Measurements from ENCODE around the gene GFPT2. TPM values are rescaled to one million over a fixed set of nuclear protein-coding genes. Genes with fewer than 3 reads are reported as not detected.

Gene GFPT2
- total RNA-seq, 1 donor from 2014 or later, result 0.53 TPM

DNA sequence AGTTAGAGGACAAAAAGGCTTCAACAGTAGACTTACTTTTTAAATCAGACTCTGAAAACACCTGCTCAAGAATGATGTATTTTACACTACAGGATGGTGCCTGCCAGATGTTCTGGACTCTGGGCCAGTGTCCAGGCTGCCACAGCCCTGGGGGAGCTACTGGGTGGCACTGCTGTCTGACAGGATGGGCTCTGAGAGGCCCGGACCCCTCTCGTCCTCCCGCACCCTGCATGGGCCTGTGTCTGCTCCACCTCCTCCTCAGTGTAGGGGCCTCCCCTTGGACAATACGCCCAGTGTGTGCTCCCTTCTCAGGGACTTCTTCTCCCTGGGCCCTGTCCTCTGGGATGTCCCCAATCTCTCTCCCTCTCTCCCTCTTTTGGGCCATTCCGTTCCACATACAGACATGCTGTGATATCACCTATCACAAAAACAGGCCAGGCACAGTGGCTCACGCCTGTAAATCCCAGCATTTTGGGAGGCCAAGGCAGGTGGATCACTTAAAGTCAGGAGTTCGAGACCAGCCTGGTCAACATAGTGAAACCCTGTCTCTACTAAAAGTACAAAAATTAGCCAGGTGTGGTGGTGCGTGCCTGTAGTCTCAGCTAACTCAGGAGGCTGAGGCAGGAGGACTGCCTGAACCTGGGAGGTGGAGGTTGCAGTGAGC lies 23.4 kb downstream of the GFPT2 start:
- Histone ChIP-seq H3K4me3 (ENCODE audit: low read depth, low read length) (no peak overlapping the region), H3K36me3 (ENCODE audit: control insufficient read depth, insufficient read depth, low read length) (no peaks in the 10 kb centered on the region), H3K27me3 (ENCODE audit: control insufficient read depth, insufficient read depth, low read length) (no peaks in the 10 kb centered on the region)
- TF ChIP-seq, protein P1, sequence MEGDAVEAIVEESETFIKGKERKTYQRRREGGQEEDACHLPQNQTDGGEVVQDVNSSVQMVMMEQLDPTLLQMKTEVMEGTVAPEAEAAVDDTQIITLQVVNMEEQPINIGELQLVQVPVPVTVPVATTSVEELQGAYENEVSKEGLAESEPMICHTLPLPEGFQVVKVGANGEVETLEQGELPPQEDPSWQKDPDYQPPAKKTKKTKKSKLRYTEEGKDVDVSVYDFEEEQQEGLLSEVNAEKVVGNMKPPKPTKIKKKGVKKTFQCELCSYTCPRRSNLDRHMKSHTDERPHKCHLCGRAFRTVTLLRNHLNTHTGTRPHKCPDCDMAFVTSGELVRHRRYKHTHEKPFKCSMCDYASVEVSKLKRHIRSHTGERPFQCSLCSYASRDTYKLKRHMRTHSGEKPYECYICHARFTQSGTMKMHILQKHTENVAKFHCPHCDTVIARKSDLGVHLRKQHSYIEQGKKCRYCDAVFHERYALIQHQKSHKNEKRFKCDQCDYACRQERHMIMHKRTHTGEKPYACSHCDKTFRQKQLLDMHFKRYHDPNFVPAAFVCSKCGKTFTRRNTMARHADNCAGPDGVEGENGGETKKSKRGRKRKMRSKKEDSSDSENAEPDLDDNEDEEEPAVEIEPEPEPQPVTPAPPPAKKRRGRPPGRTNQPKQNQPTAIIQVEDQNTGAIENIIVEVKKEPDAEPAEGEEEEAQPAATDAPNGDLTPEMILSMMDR (IDR thresholded peaks at IDR 0.05; ENCODE audit: insufficient read depth, low read length, severe bottlenecking), result no peak
- DNase-seq (ENCODE audit: low read depth) (no peak), FAIRE-seq (no peak)

- FAIRE-seq (no peak), DNase-seq (ENCODE audit: low read depth) (no peak)
- TF ChIP-seq, protein P1 (IDR thresholded peaks at IDR 0.05; ENCODE audit: insufficient read depth, low read length, severe bottlenecking), result no peak
- H3K4me3 ChIP-seq (ENCODE audit: low read depth, low read length), result no peak overlapping the region
- no peaks in the 10 kb centered on the region for H3K36me3 ChIP-seq (ENCODE audit: control insufficient read depth, insufficient read depth, low read length)
- no peaks in the 10 kb centered on the region for H3K27me3 ChIP-seq (ENCODE audit: control insufficient read depth, insufficient read depth, low read length)
Observed at GRCh38 chr5:180329138-180329435, 24.0 kb downstream of the GFPT2 start.

DNA sequence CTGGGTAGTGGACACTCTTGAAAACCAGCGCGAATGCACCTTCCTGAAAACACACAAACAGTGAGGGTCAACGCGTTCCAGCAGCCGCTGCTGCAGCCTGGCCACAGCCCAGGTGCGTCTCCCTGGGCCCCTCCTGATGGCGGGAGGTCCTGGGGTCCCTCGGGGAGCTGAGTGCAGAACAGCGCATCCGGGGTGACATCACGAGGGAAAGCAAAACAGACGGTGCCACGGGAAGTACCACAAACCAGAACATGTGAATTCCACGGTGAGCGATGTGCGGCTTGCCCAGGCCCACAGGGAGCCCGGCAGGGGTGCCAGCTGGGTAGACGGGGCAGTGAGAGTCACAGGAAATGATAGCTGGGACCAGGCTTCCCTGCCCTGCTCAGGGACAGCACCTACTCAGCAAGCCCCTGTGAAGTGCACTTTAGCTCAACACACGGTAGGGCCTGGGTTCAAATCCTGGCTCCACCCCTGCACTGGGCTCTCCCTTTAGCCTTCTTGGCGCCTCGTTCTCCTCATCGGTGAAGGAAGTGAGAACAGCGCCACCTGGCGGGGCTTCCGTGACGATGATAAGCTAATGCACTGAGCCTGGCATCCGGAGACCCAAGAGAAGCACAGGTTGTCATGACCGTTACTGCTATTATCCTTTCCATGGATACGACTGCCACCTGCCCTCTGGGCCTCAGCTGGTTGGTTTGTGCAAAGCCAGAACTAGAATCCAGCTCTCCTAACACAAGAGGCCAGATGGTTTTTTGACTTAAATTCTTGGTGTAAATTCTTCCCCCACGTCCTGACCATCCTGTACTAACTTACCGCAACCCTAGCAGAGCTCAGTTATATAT lies 24.6 kb downstream of the GFPT2 start:
- TF ChIP-seq, protein P1 (IDR thresholded peaks at IDR 0.05; ENCODE audit: insufficient read depth, low read length, severe bottlenecking), result peak; percentile 83
- DNase-seq (ENCODE audit: low read depth) (peak; percentile 43), FAIRE-seq (peak; percentile 47)
- no peak overlapping the region for H3K4me3 ChIP-seq (ENCODE audit: low read depth, low read length)
- no peaks in the 10 kb centered on the region for H3K27me3 ChIP-seq (ENCODE audit: control insufficient read depth, insufficient read depth, low read length)
- no peaks in the 10 kb centered on the region for H3K36me3 ChIP-seq (ENCODE audit: control insufficient read depth, insufficient read depth, low read length)

DNA sequence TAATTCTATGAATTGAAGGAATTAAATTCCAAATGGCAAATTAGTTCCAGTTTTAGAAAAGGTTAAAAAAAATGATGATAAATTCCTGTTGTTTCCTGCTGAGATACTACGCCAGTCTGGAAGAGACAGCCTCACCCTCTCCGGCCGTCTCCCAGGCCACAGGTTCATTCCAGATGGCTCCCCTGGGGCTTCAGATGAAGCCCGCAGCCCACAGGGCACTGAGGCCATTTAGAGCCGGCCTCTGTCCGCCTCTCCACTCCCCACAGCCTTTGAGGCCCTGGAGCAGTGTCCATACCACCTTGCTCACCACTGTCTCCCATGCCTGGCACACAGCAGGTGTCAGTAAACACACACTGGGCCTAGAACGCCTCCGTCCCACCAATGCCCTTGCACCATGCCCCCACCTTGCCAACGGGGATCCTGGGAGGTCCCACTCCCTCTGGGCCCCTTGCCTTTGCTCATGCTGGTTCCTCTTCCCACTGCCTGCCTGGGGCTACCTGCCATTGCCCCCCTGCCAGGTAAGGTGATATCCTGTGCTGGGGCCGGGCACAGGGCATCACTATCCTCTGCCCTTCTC lies 26.1 kb downstream of the GFPT2 start:
- DNase-seq (ENCODE audit: low read depth), result no peak
- TF ChIP-seq, protein P1 (IDR thresholded peaks at IDR 0.05; ENCODE audit: insufficient read depth, low read length, severe bottlenecking), result no peak
- H3K27me3 ChIP-seq (ENCODE audit: control insufficient read depth, insufficient read depth, low read length), result no peaks in the 10 kb centered on the region
- FAIRE-seq, result no peak
- H3K4me3 ChIP-seq (ENCODE audit: low read depth, low read length), result no peak overlapping the region
- no peaks in the 10 kb centered on the region for H3K36me3 ChIP-seq (ENCODE audit: control insufficient read depth, insufficient read depth, low read length)

- DNase-seq (ENCODE audit: low read depth) (no peak), FAIRE-seq (no peak)
- TF ChIP-seq, protein P1 (IDR thresholded peaks at IDR 0.05; ENCODE audit: insufficient read depth, low read length, severe bottlenecking), result no peak
- Histone ChIP-seq H3K4me3 (ENCODE audit: low read depth, low read length) (no peak overlapping the region), H3K36me3 (ENCODE audit: control insufficient read depth, insufficient read depth, low read length) (no peaks in the 10 kb centered on the region), H3K27me3 (ENCODE audit: control insufficient read depth, insufficient read depth, low read length) (no peaks in the 10 kb centered on the region)
Observed at GRCh38 chr5:180324601-180324950, 28.6 kb downstream of the GFPT2 start.
